Trophoblast cell (in vitro differentiated cells and primary cell): ENCODE data around the gene AIG1.

Experiments used
- DNase-seq, 2 donors: peaks; one replicate each; pipeline ENCODE4 v3.0.0-alpha.2; 2016
- H2AFZ ChIP-seq: 2 replicates; pipeline ENCODE4 v1.6.1; 2013; ENCODE audit warnings: low read length, moderate library complexity, mild to moderate bottlenecking; ENCODE audit not compliant: insufficient read depth, poor library complexity
- H2AK5ac ChIP-seq: 2 replicates; pipeline ENCODE4 v1.6.1; 2013; ENCODE audit warnings: mild to moderate bottlenecking, low read length
- H2BK120ac ChIP-seq: 2 replicates; pipeline ENCODE4 v1.6.1; 2013; ENCODE audit warnings: low read length, mild to moderate bottlenecking, moderate library complexity; ENCODE audit not compliant: insufficient read depth, poor library complexity
- H2BK12ac ChIP-seq: 2 replicates; pipeline ENCODE4 v1.6.1; 2013; ENCODE audit warnings: mild to moderate bottlenecking, low read length, moderate library complexity
- H2BK5ac ChIP-seq: 2 replicates; pipeline ENCODE4 v1.6.1; 2013; ENCODE audit warnings: low read length, low read depth, moderate library complexity, mild to moderate bottlenecking; ENCODE audit not compliant: poor library complexity
- H3K14ac ChIP-seq: 2 replicates; pipeline ENCODE4 v1.6.1; 2013; ENCODE audit warnings: mild to moderate bottlenecking, low read length
- H3K18ac ChIP-seq: 2 replicates; pipeline ENCODE4 v1.6.1; 2013; ENCODE audit warnings: mild to moderate bottlenecking, low read length
- H3K23ac ChIP-seq: 2 replicates; pipeline ENCODE4 v1.6.1; 2013; ENCODE audit warnings: low read length
- H3K27ac ChIP-seq: 2 replicates; pipeline ENCODE4 v1.5.1; 2013; ENCODE audit warnings: low read depth, mild to moderate bottlenecking, inconsistent platforms, low read length, moderate library complexity
- H3K27me3 ChIP-seq: 2 replicates; pipeline ENCODE4 v1.6.1; 2013; ENCODE audit warnings: inconsistent platforms, mild to moderate bottlenecking, low read length, moderate library complexity; ENCODE audit not compliant: insufficient read depth
- H3K36me3 ChIP-seq, 2 experiments: 1 replicate in 1 of 2; 2 replicates in 1 of 2; pipeline ENCODE4 v1.6.1; 2013; ENCODE audit warnings: low read length in 2 of 2, mild to moderate bottlenecking in 2 of 2, moderate library complexity in 1 of 2; ENCODE audit not compliant: insufficient read depth in 2 of 2, control insufficient read depth in 1 of 2
- H3K4ac ChIP-seq: 2 replicates; pipeline ENCODE4 v1.6.1; 2013; ENCODE audit warnings: low read depth, mild to moderate bottlenecking, low read length, moderate library complexity
- H3K4me1 ChIP-seq, 2 experiments: 1 replicate in 1 of 2; 2 replicates in 1 of 2; pipeline ENCODE4 v1.6.1; 2013; ENCODE audit warnings: low read length in 2 of 2, mild to moderate bottlenecking in 2 of 2, moderate library complexity in 1 of 2; ENCODE audit not compliant: insufficient read depth in 2 of 2, control insufficient read depth in 1 of 2
- H3K4me2 ChIP-seq: 2 replicates; pipeline ENCODE4 v1.6.1; 2013; ENCODE audit warnings: inconsistent platforms, mild to moderate bottlenecking, low read length, moderate library complexity
- H3K4me3 ChIP-seq: 2 replicates; pipeline ENCODE4 v1.5.1; 2013; ENCODE audit warnings: mild to moderate bottlenecking, low read depth, low read length, inconsistent platforms
- H3K79me1 ChIP-seq: one replicate; pipeline ENCODE4 v1.6.1; 2013; ENCODE audit warnings: low read length
- H3K79me2 ChIP-seq: 2 replicates; pipeline ENCODE4 v1.6.1; 2013; ENCODE audit warnings: low read length, mild to moderate bottlenecking; ENCODE audit not compliant: control insufficient read depth, insufficient read depth, poor library complexity
- H3K9ac ChIP-seq: 2 replicates; pipeline ENCODE4 v1.6.1; 2013; ENCODE audit warnings: mild to moderate bottlenecking, low read length
- H3K9me3 ChIP-seq: 2 replicates; pipeline ENCODE4 v1.6.1; 2013; ENCODE audit warnings: low read depth, mild to moderate bottlenecking, control low read depth, inconsistent platforms, low read length; ENCODE audit not compliant: insufficient read depth
- H4K12ac ChIP-seq: 2 replicates; pipeline ENCODE4 v1.6.1; 2013; ENCODE audit warnings: low read depth, mild to moderate bottlenecking, low read length, moderate library complexity
- H4K8ac ChIP-seq: 2 replicates; pipeline ENCODE4 v1.6.1; 2013; ENCODE audit warnings: low read depth, mild to moderate bottlenecking, low read length, moderate library complexity
- H4K91ac ChIP-seq: one replicate; pipeline ENCODE4 v1.6.1; 2013; ENCODE audit warnings: low read depth, mild to moderate bottlenecking, low read length, moderate library complexity
- WGBS: extraction: QIAGEN DNeasy Blood & Tissue Kit; methylation state at CpG from one replicate; pipeline ENCODE4 v1.1.7; 2013; ENCODE audit warnings: missing lambda C conversion rate; ENCODE audit not compliant: insufficient read length, insufficient coverage; ENCODE audit errors: extremely low coverage; 5-methylcytosine and 5-hydroxymethylcytosine counted together

The AIG1 gene

GRCh38 chr6:143179901-143180612 is 119.4 kb downstream of the AIG1 start:
- peak in 1 of 2 donors; percentile 79 for DNase-seq
- Histone ChIP-seq H2BK12ac (no peak overlapping the region), H3K4me2 (no peak overlapping the region), H3K27me3 (no peaks in the 10 kb centered on the region), H3K14ac (no peak overlapping the region), H3K4me1 (peaks cover 8 to 13% of the 10 kb centered on the region in 2 experiments), H4K91ac (no peak overlapping the region), H2BK120ac (no peak overlapping the region), H3K9me3 (peaks cover 3% of the 10 kb centered on the region), H4K12ac (no peak overlapping the region), H4K8ac (no peak overlapping the region), H3K4ac (no peak overlapping the region), H3K9ac (no peak overlapping the region), H3K27ac (no peak overlapping the region), H3K18ac (no peak overlapping the region), H2BK5ac (no peak overlapping the region), H3K23ac (no peak overlapping the region), H3K79me2 (no peaks in the 10 kb centered on the region), H2AK5ac (no peak overlapping the region), H3K4me3 (no peak overlapping the region), H3K36me3 (peaks cover 2 to 4% of the 10 kb centered on the region in 2 experiments), H2AFZ (no peak overlapping the region), H3K79me1 (peaks cover 9% of the 10 kb centered on the region)
- WGBS, result no CpG with 5 or more reads among the region's 3 CpGs

- Histone ChIP-seq H3K9ac (no peak overlapping the region), H4K8ac (no peak overlapping the region), H2BK12ac (no peak overlapping the region), H3K4me3 (no peak overlapping the region), H3K36me3 (peaks cover 2 to 3% of the 10 kb centered on the region in 2 experiments), H3K79me2 (no peaks in the 10 kb centered on the region), H2AK5ac (no peak overlapping the region), H4K91ac (no peak overlapping the region), H3K79me1 (peaks cover 7% of the 10 kb centered on the region), H3K14ac (no peak overlapping the region), H3K23ac (no peak overlapping the region), H3K27ac (no peak overlapping the region), H2BK5ac (no peak overlapping the region), H3K27me3 (no peaks in the 10 kb centered on the region), H3K4ac (no peak overlapping the region), H3K18ac (no peak overlapping the region), H3K4me1 (peaks cover 7 to 11% of the 10 kb centered on the region in 2 experiments), H3K4me2 (no peak overlapping the region), H4K12ac (no peak overlapping the region), H2BK120ac (no peak overlapping the region), H2AFZ (no peak overlapping the region), H3K9me3 (peaks cover 3% of the 10 kb centered on the region)
- DNase-seq, result no peak
- WGBS, result no CpG with 5 or more reads among the region's 2 CpGs
Observed at GRCh38 chr6:143180826-143181225, 120.1 kb downstream of the AIG1 start.

GRCh38 chr6:143183666-143184065 is 123.0 kb downstream of the AIG1 start:
- H3K23ac ChIP-seq, result no peak overlapping the region
- no peaks in the 10 kb centered on the region for H3K79me1 ChIP-seq
- no peak overlapping the region for H3K4ac ChIP-seq
- H4K91ac ChIP-seq, result no peak overlapping the region
- no peak overlapping the region for H2BK12ac ChIP-seq
- no peaks in the 10 kb centered on the region for H3K9me3 ChIP-seq
- no peaks in the 10 kb centered on the region for H3K79me2 ChIP-seq
- no peak overlapping the region for H2BK5ac ChIP-seq
- H3K4me1 ChIP-seq, result no peaks in the 10 kb centered on the region
- no peak overlapping the region for H3K4me2 ChIP-seq
- no peak overlapping the region for H2BK120ac ChIP-seq
- no peak for DNase-seq
- H3K14ac ChIP-seq, result no peak overlapping the region
- H3K9ac ChIP-seq, result no peak overlapping the region
- no peak overlapping the region for H2AFZ ChIP-seq
- H3K27ac ChIP-seq, result no peak overlapping the region
- no peak overlapping the region for H3K4me3 ChIP-seq
- H3K36me3 ChIP-seq, result no peaks in the 10 kb centered on the region
- H3K27me3 ChIP-seq, result no peaks in the 10 kb centered on the region
- H3K18ac ChIP-seq, result no peak overlapping the region
- H4K8ac ChIP-seq, result no peak overlapping the region
- H2AK5ac ChIP-seq, result no peak overlapping the region
- H4K12ac ChIP-seq, result no peak overlapping the region

DNA sequence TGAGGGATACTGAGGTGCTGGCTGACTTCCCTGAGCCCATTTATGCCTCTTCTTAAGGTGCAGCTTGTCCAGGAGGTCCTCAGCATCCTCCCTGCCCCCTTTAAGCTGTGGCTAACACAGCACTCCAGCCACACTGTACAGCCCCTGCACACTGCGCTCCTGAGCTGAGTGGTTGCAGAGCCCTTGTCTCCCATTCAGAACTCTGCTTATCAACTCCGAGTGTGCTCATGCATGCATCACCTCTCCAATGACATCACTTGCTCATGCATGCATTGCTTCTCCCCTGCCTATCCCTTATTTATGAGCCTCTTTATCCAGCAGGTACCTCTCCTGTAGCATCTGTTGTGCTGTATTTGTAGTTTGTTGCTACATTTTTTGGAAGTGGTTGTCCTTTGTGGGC is 124.6 kb downstream of the AIG1 start:
- no peak overlapping the region for H2BK12ac ChIP-seq
- H3K18ac ChIP-seq, result no peak overlapping the region
- no peaks in the 10 kb centered on the region for H3K4me1 ChIP-seq
- no peak overlapping the region for H3K14ac ChIP-seq
- no peak overlapping the region for H4K12ac ChIP-seq
- WGBS, result no CpG with 5 or more reads among the region's 2 CpGs
- no peak overlapping the region for H3K4ac ChIP-seq
- H2AFZ ChIP-seq, result no peak overlapping the region
- H3K27ac ChIP-seq, result no peak overlapping the region
- no peak overlapping the region for H4K8ac ChIP-seq
- no peak overlapping the region for H3K23ac ChIP-seq
- no peaks in the 10 kb centered on the region for H3K79me2 ChIP-seq
- no peak overlapping the region for H2BK5ac ChIP-seq
- H3K4me3 ChIP-seq, result no peak overlapping the region
- no peak overlapping the region for H3K9ac ChIP-seq
- H3K9me3 ChIP-seq, result no peaks in the 10 kb centered on the region
- H4K91ac ChIP-seq, result no peak overlapping the region
- no peak overlapping the region for H2BK120ac ChIP-seq
- no peak overlapping the region for H2AK5ac ChIP-seq
- H3K4me2 ChIP-seq, result no peak overlapping the region
- no peaks in the 10 kb centered on the region for H3K36me3 ChIP-seq
- no peaks in the 10 kb centered on the region for H3K79me1 ChIP-seq
- H3K27me3 ChIP-seq, result no peaks in the 10 kb centered on the region
- no peak for DNase-seq
